Suprapubic skin (tissue), 4 donors: ENCODE measurements around the gene ADM5. TPM values are rescaled to one million over a fixed set of nuclear protein-coding genes. Genes with fewer than 3 reads are reported as not detected.
A peak's percentile ranks its signal among the peaks of the same experiment; 100 is the strongest.

Experiments used
- DNase-seq, 2 donors: peaks; one replicate each; pipeline ENCODE4 v3.0.0-alpha.2; 2019; ENCODE audit warnings: low spot score in 2 of 2
- H3K27ac ChIP-seq: fragments of 200-600 bp; sonication (generic); one replicate; pipeline ENCODE4 v1.5.1; 2019
- H3K27me3 ChIP-seq: fragments of 200-600 bp; sonication (generic); one replicate; pipeline ENCODE4 v1.5.1; 2019
- H3K36me3 ChIP-seq: fragments of 200-600 bp; sonication (generic); one replicate; pipeline ENCODE4 v1.5.1; 2019
- H3K4me1 ChIP-seq: fragments of 200-600 bp; sonication (generic); one replicate; pipeline ENCODE4 v1.5.1; 2019
- H3K4me3 ChIP-seq: fragments of 200-600 bp; sonication (generic); one replicate; pipeline ENCODE4 v1.5.1; 2019; ENCODE audit warnings: mild to moderate bottlenecking
- H3K9me3 ChIP-seq: fragments of 200-600 bp; sonication (generic); one replicate; pipeline ENCODE4 v1.5.1; 2019
- CTCF ChIP-seq, 2 donors: fragments of 200-600 bp in 1 of 2; fragments of 450-650 bp in 1 of 2; sonication (generic) in 1 of 2; IDR thresholded peaks; one replicate each; pipeline ENCODE4 v1.5.1; 2016 to 2019; ENCODE audit warnings: antibody characterized with exemption in 2 of 2, mild to moderate bottlenecking in 1 of 2, moderate library complexity in 1 of 2
- EP300 ChIP-seq: sonication (generic); formaldehyde crosslinking; IDR thresholded peaks from one replicate; pipeline ENCODE4 v1.6.1; 2017; ENCODE audit warnings: antibody characterized with exemption
- POLR2A ChIP-seq, 2 donors: fragments of 450-650 bp; IDR thresholded peaks; one replicate each; pipeline ENCODE4 v1.6.1; 2017; ENCODE audit warnings: antibody characterized with exemption in 2 of 2, mild to moderate bottlenecking in 2 of 2, moderate library complexity in 2 of 2
- POLR2AphosphoS5 ChIP-seq, 3 donors: sonication (generic); formaldehyde crosslinking; IDR thresholded peaks; one replicate each; pipeline ENCODE4 v1.6.1; 2017; ENCODE audit warnings: antibody characterized with exemption in 3 of 3
- whole genome bisulfite sequencing: methylation state at CpG from one replicate; pipeline ENCODE4 v1.1.5; 2018; 5-methylcytosine and 5-hydroxymethylcytosine counted together
- total RNA-seq, 4 donors: library from RNA; depleted of rRNA; stranded (reverse); fragments of >200 nt; gene quantifications; one replicate each; pipeline ENCODE4 v1.1.0, GENCODE V29; 2016

The ADM5 gene, protein sequence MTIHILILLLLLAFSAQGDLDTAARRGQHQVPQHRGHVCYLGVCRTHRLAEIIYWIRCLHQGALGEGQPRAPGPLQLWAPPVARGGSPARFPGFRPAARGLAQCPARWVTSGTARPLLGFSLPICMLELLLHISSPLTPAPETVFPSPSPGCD
- total RNA-seq = 1 to 10 TPM; 1.8 to 7.6 (median 4.1) TPM

GRCh38 chr19:49689133-49690078, at the start of gene ADM5:
Gene ADM5, plus strand, starts transcription at chr19:49689594. Its CDS starts 244 bp downstream, at chr19:49689838.
- WGBS = 20% methylated on average over 25 of the region's 54 CpGs
- Histone ChIP-seq H3K9me3 (no peaks in the 10 kb centered on the region), H3K36me3 (peaks cover 28% of the 10 kb centered on the region), H3K27ac (peak within 1 kb of the TSS; percentile 49), H3K4me3 (peak within 1 kb of the TSS; percentile 57), H3K4me1 (peaks cover 27% of the 10 kb centered on the region), H3K27me3 (no peaks in the 10 kb centered on the region)
- TF ChIP-seq POLR2A (IDR thresholded peaks at IDR 0.05) (no peak), CTCF (IDR thresholded peaks at IDR 0.05) (peak in 1 of 2 donors; percentile 68)
- DNase-seq = peak in 1 of 2 donors; percentile 83

DNA sequence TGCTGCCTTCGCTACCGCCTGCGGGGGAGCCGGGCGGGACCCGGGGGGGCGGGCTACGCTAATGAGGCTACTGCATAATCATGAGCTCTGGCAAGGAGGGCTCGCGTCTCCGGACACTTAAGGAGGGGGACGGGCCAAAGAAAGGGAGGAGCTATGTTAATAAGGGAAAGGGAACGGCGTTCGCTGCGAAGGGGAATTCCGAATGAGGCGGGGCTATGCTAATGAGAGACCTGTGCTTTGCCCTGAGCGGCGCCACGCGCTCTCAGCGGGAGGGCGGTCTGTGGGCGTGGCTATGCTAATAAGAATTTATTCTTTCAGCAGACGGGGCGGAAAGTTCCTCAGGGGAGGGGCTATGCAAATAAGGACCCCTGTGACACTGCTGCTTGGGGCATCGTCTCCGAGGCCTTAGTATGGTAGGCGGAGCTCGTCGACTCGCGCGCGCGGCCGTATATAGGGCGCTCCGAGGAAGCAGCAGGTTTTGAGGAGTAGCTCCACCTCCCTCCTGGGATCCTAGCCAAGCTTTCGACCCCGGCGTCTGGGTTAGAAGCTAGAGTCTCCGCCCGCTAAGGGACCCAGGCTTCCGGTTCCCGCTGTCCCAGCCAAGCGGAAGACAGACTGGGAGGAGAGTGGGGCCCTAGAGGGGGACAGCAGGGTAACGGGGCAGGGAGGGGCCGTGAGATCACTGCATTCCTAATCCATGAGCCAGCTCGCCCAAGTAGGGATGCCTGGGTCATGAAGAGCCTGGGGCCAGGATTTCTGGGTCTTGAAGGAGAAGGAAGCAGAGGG, 49.1 kb upstream of the ADM5 start, which contains the start of gene RRAS:
Gene RRAS, minus strand, starts transcription at position 31 of the 786 bp plus-strand sequence. CDS start 45 bp downstream, outside the sequence.
- Histone ChIP-seq H3K27ac (peak within 1 kb of the TSS; percentile 98), H3K27me3 (no peaks in the 10 kb centered on the region), H3K4me1 (peaks cover 78% of the 10 kb centered on the region), H3K9me3 (no peaks in the 10 kb centered on the region), H3K36me3 (peaks cover 7% of the 10 kb centered on the region), H3K4me3 (peak within 1 kb of the TSS; percentile 73)
- DNase-seq = peak; percentile 100
- TF ChIP-seq POLR2A (IDR thresholded peaks at IDR 0.05) (peak in 1 of 2 donors; percentile 89), EP300 (peak; percentile 45), POLR2AphosphoS5 (IDR thresholded peaks at IDR 0.05) (peak; percentile 10 to 85 (median 76)), CTCF (IDR thresholded peaks at IDR 0.05) (no peak)
- 1% methylated on average over 49 of the region's 51 CpGs for WGBS

DNA sequence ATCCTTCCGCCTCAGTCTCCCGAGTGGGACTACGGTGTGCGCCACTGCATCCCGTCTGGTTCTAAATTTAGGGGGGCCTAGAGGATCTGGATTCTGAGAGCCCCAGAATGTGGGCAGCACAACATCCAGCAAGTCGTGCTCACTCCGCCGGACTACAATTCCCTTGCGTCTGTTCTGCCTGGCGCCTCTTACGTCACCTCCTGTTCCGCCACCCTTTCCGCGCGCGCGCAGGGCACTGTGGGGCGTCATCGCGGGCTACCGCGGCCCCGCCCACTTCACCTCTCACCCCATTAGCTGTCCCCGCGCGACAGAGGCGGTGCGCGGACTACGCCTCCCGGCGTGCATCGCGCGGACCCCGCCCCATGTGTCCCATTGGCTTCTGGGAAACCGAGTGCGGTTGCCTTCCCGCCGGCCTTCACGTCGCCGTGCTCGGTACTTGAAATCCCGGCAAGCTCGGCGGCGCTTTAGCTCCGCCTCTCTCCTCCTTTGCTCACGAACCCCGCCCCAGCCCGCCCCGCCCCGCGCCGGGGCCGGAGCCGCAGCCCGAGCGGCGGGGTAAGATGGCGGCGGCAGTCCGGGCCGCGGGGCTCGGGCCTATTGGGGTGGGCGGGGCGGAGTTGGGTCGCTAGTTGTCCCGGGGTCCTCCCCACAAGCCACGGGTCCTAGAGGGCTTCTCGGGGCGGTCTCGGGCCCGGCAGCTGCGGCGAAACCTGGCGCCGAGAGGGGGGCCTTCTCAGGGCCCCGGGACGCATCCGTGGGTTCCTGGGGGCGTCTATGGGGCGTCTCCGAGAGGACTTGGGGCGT, 47.5 kb upstream of the ADM5 start, which contains the start of gene SCAF1:
Gene SCAF1, plus strand, starts transcription at position 522 of the 804 bp plus-strand sequence. CDS start 2,818 bp downstream, outside the sequence.
- H3K4me1 ChIP-seq = peaks cover 62% of the 10 kb centered on the region
- H3K9me3 ChIP-seq = no peaks in the 10 kb centered on the region
- WGBS = 5% methylated on average over 4 of the region's 87 CpGs
- H3K36me3 ChIP-seq = peaks cover 19% of the 10 kb centered on the region
- peak; percentile 99 to 100 for DNase-seq
- TF ChIP-seq EP300 (peak; percentile 36), POLR2AphosphoS5 (IDR thresholded peaks at IDR 0.05) (peak; percentile 35 to 98 (median 57)), POLR2A (IDR thresholded peaks at IDR 0.05) (peak in 1 of 2 donors; percentile 82), CTCF (IDR thresholded peaks at IDR 0.05) (no peak)
- peak within 1 kb of the TSS; percentile 73 for H3K4me3 ChIP-seq
- H3K27me3 ChIP-seq = no peaks in the 10 kb centered on the region
- H3K27ac ChIP-seq = peak within 1 kb of the TSS; percentile 98

DNA sequence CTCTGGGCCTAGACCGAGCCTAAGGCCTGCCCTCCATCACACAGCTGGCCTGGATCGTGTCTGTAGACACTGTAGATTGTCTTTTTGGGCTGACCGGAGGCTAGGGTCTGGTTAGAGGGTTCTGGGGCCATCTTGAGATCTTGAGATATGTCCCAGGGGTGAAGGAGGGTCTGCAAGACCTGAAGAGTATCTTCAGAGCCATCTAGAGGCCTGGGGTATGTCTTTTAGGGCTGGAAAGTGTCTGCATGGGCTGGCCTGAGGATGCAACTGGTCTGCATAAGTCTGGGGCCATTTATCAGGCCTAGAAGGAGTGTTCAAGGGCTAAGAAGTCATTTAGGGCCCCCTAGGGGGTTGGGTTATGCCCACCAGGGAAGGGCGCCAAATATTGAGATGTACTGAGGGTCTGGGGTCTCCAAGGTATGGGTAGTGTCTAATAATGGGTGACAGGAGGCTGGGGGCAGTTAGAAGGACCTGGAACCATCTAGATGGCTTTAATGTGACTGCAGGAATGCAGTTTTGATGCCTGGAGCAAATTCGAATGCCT, 46.8 kb upstream of the ADM5 start:
- peaks cover 26% of the 10 kb centered on the region for H3K36me3 ChIP-seq
- H3K27me3 ChIP-seq = no peaks in the 10 kb centered on the region
- no peaks in the 10 kb centered on the region for H3K9me3 ChIP-seq
- WGBS = 7% methylated on average over 2 of the region's 5 CpGs
- H3K4me1 ChIP-seq = peaks cover 60% of the 10 kb centered on the region
- no peak for TF ChIP-seq EP300
- TF ChIP-seq CTCF (IDR thresholded peaks at IDR 0.05) = no peak
- no peak for TF ChIP-seq POLR2A (IDR thresholded peaks at IDR 0.05)
- H3K4me3 ChIP-seq = peak overlapping the region; percentile 73
- DNase-seq = peak in 1 of 2 donors; percentile 57
- H3K27ac ChIP-seq = peak overlapping the region; percentile 98
